Measurements from ENCODE around the gene RPL22. TPM values are rescaled to one million over a fixed set of nuclear protein-coding genes. Genes with fewer than 3 reads are reported as not detected.

RPL22 gene
- total RNA-seq, 1 donor = 93.0 TPM

GRCh38 chr1:6166221-6166620, 33.2 kb downstream of the RPL22 start:
- Histone ChIP-seq H3K9me3 (ENCODE audit: low read depth, low read length) (no peaks in the 10 kb centered on the region), H3K27me3 (ENCODE audit: insufficient read depth, low read length) (no peaks in the 10 kb centered on the region), H4K20me1 (ENCODE audit: insufficient read depth, low read length) (no peaks in the 10 kb centered on the region), H3K4me3 (ENCODE audit: insufficient read depth, low read length) (no peak overlapping the region), H3K36me3 (ENCODE audit: insufficient read depth, low read length) (no peaks in the 10 kb centered on the region), H2AFZ (ENCODE audit: low read length) (no peak overlapping the region), H3K4me2 (ENCODE audit: insufficient read depth, low read length) (no peak overlapping the region), H3K79me2 (ENCODE audit: insufficient read depth, low read length) (no peaks in the 10 kb centered on the region), H3K27ac (ENCODE audit: low read depth, low read length) (no peak overlapping the region), H3K4me1 (ENCODE audit: insufficient read depth, low read length) (no peaks in the 10 kb centered on the region)
- DNase-seq (ENCODE audit: insufficient read length, low spot score, missing footprints) = peak; percentile 90
- no peak for TF ChIP-seq CTCF (IDR thresholded peaks at IDR 0.05; ENCODE audit: extremely low read depth, low read depth, low read length)

GRCh38 chr1:6165441-6165985, 33.9 kb downstream of the RPL22 start:
- Histone ChIP-seq H3K4me3 (ENCODE audit: insufficient read depth, low read length) (no peak overlapping the region), H3K27me3 (ENCODE audit: insufficient read depth, low read length) (no peaks in the 10 kb centered on the region), H3K36me3 (ENCODE audit: insufficient read depth, low read length) (no peaks in the 10 kb centered on the region), H2AFZ (ENCODE audit: low read length) (no peak overlapping the region), H3K4me2 (ENCODE audit: insufficient read depth, low read length) (no peak overlapping the region), H3K79me2 (ENCODE audit: insufficient read depth, low read length) (no peaks in the 10 kb centered on the region), H3K27ac (ENCODE audit: low read depth, low read length) (no peak overlapping the region), H3K4me1 (ENCODE audit: insufficient read depth, low read length) (no peaks in the 10 kb centered on the region), H3K9me3 (ENCODE audit: low read depth, low read length) (no peaks in the 10 kb centered on the region), H4K20me1 (ENCODE audit: insufficient read depth, low read length) (no peaks in the 10 kb centered on the region)
- no peak for TF ChIP-seq CTCF (IDR thresholded peaks at IDR 0.05; ENCODE audit: extremely low read depth, low read depth, low read length)
- DNase-seq (ENCODE audit: insufficient read length, low spot score, missing footprints) = peak; percentile 76

GRCh38 chr1:6165027-6165426, 34.4 kb downstream of the RPL22 start:
- Histone ChIP-seq H2AFZ (ENCODE audit: low read length) (no peak overlapping the region), H3K36me3 (ENCODE audit: insufficient read depth, low read length) (no peaks in the 10 kb centered on the region), H4K20me1 (ENCODE audit: insufficient read depth, low read length) (no peaks in the 10 kb centered on the region), H3K27ac (ENCODE audit: low read depth, low read length) (no peak overlapping the region), H3K4me2 (ENCODE audit: insufficient read depth, low read length) (no peak overlapping the region), H3K79me2 (ENCODE audit: insufficient read depth, low read length) (no peaks in the 10 kb centered on the region), H3K9me3 (ENCODE audit: low read depth, low read length) (no peaks in the 10 kb centered on the region), H3K4me3 (ENCODE audit: insufficient read depth, low read length) (no peak overlapping the region), H3K27me3 (ENCODE audit: insufficient read depth, low read length) (no peaks in the 10 kb centered on the region), H3K4me1 (ENCODE audit: insufficient read depth, low read length) (no peaks in the 10 kb centered on the region)
- TF ChIP-seq CTCF (IDR thresholded peaks at IDR 0.05; ENCODE audit: extremely low read depth, low read depth, low read length) = no peak
- peak; percentile 75 for DNase-seq (ENCODE audit: insufficient read length, low spot score, missing footprints)

- Histone ChIP-seq H3K36me3 (ENCODE audit: insufficient read depth, low read length) (no peaks in the 10 kb centered on the region), H2AFZ (ENCODE audit: low read length) (no peak overlapping the region), H4K20me1 (ENCODE audit: insufficient read depth, low read length) (no peaks in the 10 kb centered on the region)
Measured at GRCh38 chr1:6163973-6164617, 35.3 kb downstream of the RPL22 start.

More at GRCh38 chr1:6163973-6164617, 35.3 kb downstream of the RPL22 start:
- H3K27ac ChIP-seq (ENCODE audit: low read depth, low read length) = no peak overlapping the region
- H3K27me3 ChIP-seq (ENCODE audit: insufficient read depth, low read length) = no peaks in the 10 kb centered on the region
- H3K9me3 ChIP-seq (ENCODE audit: low read depth, low read length) = no peaks in the 10 kb centered on the region
- H3K4me2 ChIP-seq (ENCODE audit: insufficient read depth, low read length) = no peak overlapping the region
- no peaks in the 10 kb centered on the region for H3K4me1 ChIP-seq (ENCODE audit: insufficient read depth, low read length)
- TF ChIP-seq CTCF (IDR thresholded peaks at IDR 0.05; ENCODE audit: extremely low read depth, low read depth, low read length) = no peak
- no peak overlapping the region for H3K4me3 ChIP-seq (ENCODE audit: insufficient read depth, low read length)
- no peaks in the 10 kb centered on the region for H3K79me2 ChIP-seq (ENCODE audit: insufficient read depth, low read length)
- peak; percentile 76 for DNase-seq (ENCODE audit: insufficient read length, low spot score, missing footprints)
